Stomach (tissue), 4 donors: ENCODE measurements around the gene ACSM5.

Experiments used
- EP300 ChIP-seq: sonication (generic); formaldehyde crosslinking; IDR thresholded peaks from one replicate; pipeline ENCODE4 v1.6.1; 2017; ENCODE audit warnings: antibody characterized with exemption
- POLR2A ChIP-seq, 4 donors: fragments of 450-650 bp; IDR thresholded peaks; one replicate each; pipeline ENCODE4 v1.6.1; 2016; ENCODE audit warnings: antibody characterized with exemption in 4 of 4, control low read depth in 2 of 4, mild to moderate bottlenecking in 1 of 4, moderate library complexity in 1 of 4
- POLR2AphosphoS5 ChIP-seq, 3 donors: sonication (generic); formaldehyde crosslinking; IDR thresholded peaks; one replicate each; pipeline ENCODE4 v1.6.1; 2016; ENCODE audit warnings: antibody characterized with exemption in 3 of 3
- TF ChIP-seq, protein P1 (sequence below), 7 experiments: fragments of 450-650 bp in 4 of 7; fragments of 200-600 bp in 3 of 7; sonication (generic) in 3 of 7; IDR thresholded peaks; one replicate each; pipeline ENCODE4 v1.5.1; 2016 to 2019; ENCODE audit warnings: antibody characterized with exemption in 7 of 7, control low read depth in 2 of 7, mild to moderate bottlenecking in 1 of 7

GRCh38 chr16:20401475-20402016 is 7.8 kb upstream of the ACSM5 start:
- TF ChIP-seq, protein P1, sequence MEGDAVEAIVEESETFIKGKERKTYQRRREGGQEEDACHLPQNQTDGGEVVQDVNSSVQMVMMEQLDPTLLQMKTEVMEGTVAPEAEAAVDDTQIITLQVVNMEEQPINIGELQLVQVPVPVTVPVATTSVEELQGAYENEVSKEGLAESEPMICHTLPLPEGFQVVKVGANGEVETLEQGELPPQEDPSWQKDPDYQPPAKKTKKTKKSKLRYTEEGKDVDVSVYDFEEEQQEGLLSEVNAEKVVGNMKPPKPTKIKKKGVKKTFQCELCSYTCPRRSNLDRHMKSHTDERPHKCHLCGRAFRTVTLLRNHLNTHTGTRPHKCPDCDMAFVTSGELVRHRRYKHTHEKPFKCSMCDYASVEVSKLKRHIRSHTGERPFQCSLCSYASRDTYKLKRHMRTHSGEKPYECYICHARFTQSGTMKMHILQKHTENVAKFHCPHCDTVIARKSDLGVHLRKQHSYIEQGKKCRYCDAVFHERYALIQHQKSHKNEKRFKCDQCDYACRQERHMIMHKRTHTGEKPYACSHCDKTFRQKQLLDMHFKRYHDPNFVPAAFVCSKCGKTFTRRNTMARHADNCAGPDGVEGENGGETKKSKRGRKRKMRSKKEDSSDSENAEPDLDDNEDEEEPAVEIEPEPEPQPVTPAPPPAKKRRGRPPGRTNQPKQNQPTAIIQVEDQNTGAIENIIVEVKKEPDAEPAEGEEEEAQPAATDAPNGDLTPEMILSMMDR (IDR thresholded peaks at IDR 0.05): no peak
- TF ChIP-seq EP300 (no peak), POLR2A (IDR thresholded peaks at IDR 0.05) (no peak), POLR2AphosphoS5 (IDR thresholded peaks at IDR 0.05) (peak in 1 of 3 donors; percentile 61)
